OCI-LY7 (cell line): ENCODE measurements around the gene LRR1. TPM values are rescaled to one million over a fixed set of nuclear protein-coding genes. Genes with fewer than 3 reads are reported as not detected.

Experiments
- BruUV-seq: library from RNA; stranded (reverse); fragments of 400-500 nt; replicated peaks from 2 replicates; lab custom pipeline; 2021; lab: Mats Ljungman, UMichigan
- CTCF ChIA-PET: fragments of 300-600 bp; sonication (Branson Sonifier 250); formaldehyde crosslinking; loops from one replicate; lab custom pipeline; 2022; ENCODE audit warnings: antibody characterized with exemption; ENCODE audit not compliant: unreplicated experiment; lab: Charles Lee
- POLR2A ChIA-PET: fragments of 300-600 bp; sonication (Branson Sonifier 250); formaldehyde crosslinking; loops from one replicate; lab custom pipeline; 2022; ENCODE audit warnings: antibody characterized with exemption; lab: Charles Lee
- DNase-seq: peaks from one replicate; pipeline ENCODE4 v3.0.0-alpha.2; 2015; ENCODE audit warnings: low spot score
- H2AFZ ChIP-seq: fragments of 200-600 bp; sonication (generic), shearing (Covaris generic); 2 replicates; pipeline ENCODE4 v1.6.1; 2014; ENCODE audit warnings: mild to moderate bottlenecking, antibody characterized with exemption, low read length, moderate library complexity
- H3K27ac ChIP-seq: fragments of 200-600 bp; sonication (generic); 2 replicates; pipeline ENCODE4 v1.5.1; 2014; ENCODE audit warnings: mixed run types, low read depth, mild to moderate bottlenecking, moderate library complexity, low read length, inconsistent platforms; ENCODE audit not compliant: poor library complexity, severe bottlenecking
- H3K36me3 ChIP-seq: fragments of 200-600 bp; sonication (generic); 2 replicates; pipeline ENCODE4 v1.6.1; 2014; ENCODE audit warnings: mild to moderate bottlenecking, antibody characterized with exemption, low read length, moderate library complexity, mixed read lengths; ENCODE audit not compliant: insufficient read depth
- H3K4me1 ChIP-seq: fragments of 200-600 bp; sonication (generic); 2 replicates; pipeline ENCODE4 v1.5.1; 2014; ENCODE audit warnings: mild to moderate bottlenecking, low read length; ENCODE audit not compliant: insufficient read depth, poor library complexity, severe bottlenecking
- H3K4me2 ChIP-seq: fragments of 200-600 bp; sonication (generic); 2 replicates; pipeline ENCODE4 v1.6.1; 2014; ENCODE audit warnings: mild to moderate bottlenecking, low read length
- H3K4me3 ChIP-seq: fragments of 200-600 bp; sonication (generic); 2 replicates; pipeline ENCODE4 v1.5.1; 2014; ENCODE audit warnings: mild to moderate bottlenecking, low read depth, low read length; ENCODE audit not compliant: poor library complexity, severe bottlenecking
- H3K79me2 ChIP-seq: fragments of 200-600 bp; sonication (generic); 2 replicates; pipeline ENCODE4 v1.6.1; 2016; ENCODE audit warnings: low read depth, mild to moderate bottlenecking, low read length, moderate library complexity, mixed read lengths; ENCODE audit not compliant: insufficient read depth
- H3K9me2 ChIP-seq: fragments of 200-600 bp; sonication (generic); 2 replicates; pipeline ENCODE4 v1.6.1; 2016; ENCODE audit warnings: mild to moderate bottlenecking, low read length, mixed read lengths; ENCODE audit not compliant: insufficient read depth
- H3K9me3 ChIP-seq: fragments of 200-600 bp; sonication (generic); 2 replicates; pipeline ENCODE4 v1.6.1; 2014; ENCODE audit warnings: mild to moderate bottlenecking, mixed run types, low read length, mixed read lengths
- H4K20me1 ChIP-seq: fragments of 200-600 bp; sonication (generic); 2 replicates; pipeline ENCODE4 v1.6.1; 2014; ENCODE audit warnings: mild to moderate bottlenecking, antibody characterized with exemption, low read length, moderate library complexity, mixed read lengths; ENCODE audit not compliant: insufficient read depth
- CTCF ChIP-seq: fragments of 200-600 bp; sonication (generic); conservative IDR thresholded peaks from 2 replicates; pipeline ENCODE4 v1.5.1; 2014; ENCODE audit warnings: mild to moderate bottlenecking, antibody characterized with exemption, low read length, moderate library complexity, mixed read lengths
- EZH2phosphoT487 ChIP-seq: fragments of 200-600 bp; sonication (generic); IDR thresholded peaks from 2 replicates; pipeline ENCODE4 v1.6.1; 2018; ENCODE audit warnings: low read depth, borderline replicate concordance, mild to moderate bottlenecking, mixed run types, antibody characterized with exemption, low read length, moderate library complexity, mixed read lengths
- intact Hi-C: fragments of 100-400 bp; cut with micrococcal nuclease; formaldehyde crosslinking; loops from one replicate; pipeline ENCODE4 v1.10.0; 2022; ENCODE audit not compliant: unreplicated experiment
- total RNA-seq, 2 experiments: library from RNA; depleted of rRNA in 1 of 2; stranded (reverse); fragments of >200 nt in 1 of 2; shearing (Covaris generic) in 1 of 2; gene quantifications; 2 replicates each; pipeline ENCODE4 v1.2.3, GENCODE V29; 2014 to 2022

LRR1 gene
- total RNA-seq, 2 experiments from 2014 or later = 80.3 to 83.4 TPM

- POLR2A ChIA-PET = interaction anchor here (0.6 to 5.1 kb wide), 10 partner anchors 9 to 652 kb away, joined by 3 to 32 read pairs (median 4); partner anchors contain the start of genes MGAT2, RPL36AL and RPS29
- intact Hi-C loops = loop anchor here (5.0 to 10.0 kb wide), 4 partner anchors 173 to 1230 kb away; partner anchors contain the start of gene KLHDC2
Observed at GRCh38 chr14:49594347-49595091, 4.2 kb upstream of the LRR1 start.

GRCh38 chr14:49598189-49598484 is 603 bp upstream of the LRR1 start:
- Histone ChIP-seq H3K4me2 (peak overlapping the region; percentile 71), H3K4me1 (peaks cover 45% of the 10 kb centered on the region), H3K36me3 (peaks cover 29% of the 10 kb centered on the region), H3K79me2 (peaks cover 66% of the 10 kb centered on the region), H3K4me3 (peak overlapping the region; percentile 99), H2AFZ (peak overlapping the region; percentile 53; the same call in 1 of the 2 replicates), H3K9me3 (no peaks in the 10 kb centered on the region), H3K27ac (peak overlapping the region; percentile 94), H3K9me2 (no peaks in the 10 kb centered on the region), H4K20me1 (no peaks in the 10 kb centered on the region)
- no peak for TF ChIP-seq EZH2phosphoT487
- no peak for TF ChIP-seq CTCF
- CTCF ChIA-PET = no interaction called here
- no peak for DNase-seq
- intact Hi-C loops = loop anchor here (5.0 to 10.0 kb wide), 4 partner anchors 169 to 1227 kb away; partner anchors contain the start of gene KLHDC2
- BruUV-seq = no TSS peak
- POLR2A ChIA-PET = interaction anchor here (0.6 to 3.3 kb wide), 4 partner anchors 11 to 755 kb away, joined by 3 to 28 read pairs (median 15); partner anchors contain the start of genes MGAT2, RPL36AL and RPS29

More at GRCh38 chr14:49594347-49595091, 4.2 kb upstream of the LRR1 start:
- Histone ChIP-seq H3K9me2 (no peaks in the 10 kb centered on the region), H3K27ac (peak overlapping the region; percentile 68), H3K79me2 (peaks cover 39% of the 10 kb centered on the region), H3K36me3 (peaks cover 3% of the 10 kb centered on the region; the same call in 1 of the 2 replicates), H2AFZ (peak overlapping the region; percentile 7; the same call in 1 of the 2 replicates), H4K20me1 (no peaks in the 10 kb centered on the region), H3K9me3 (no peaks in the 10 kb centered on the region), H3K4me1 (peaks cover 44% of the 10 kb centered on the region), H3K4me3 (peak overlapping the region; percentile 25), H3K4me2 (peak overlapping the region; percentile 51)
- peak; percentile 59 for DNase-seq
- no peak for TF ChIP-seq EZH2phosphoT487
- TF ChIP-seq CTCF = no peak
- CTCF ChIA-PET = interaction anchor here (1.2 to 1.6 kb wide), 2 partner anchors 8 to 26 kb away, joined by 3 to 5 read pairs; partner anchors contain the start of gene RPS29
- no TSS peak for BruUV-seq
